Fibroblast of gingiva (primary cell): Measurements from ENCODE around the gene RSPH3.
"Not testable (repeated sequence)": the region's sequence is repeated elsewhere in the genome, so short reads cannot be mapped to it uniquely, and the experiment has no call there.

Experiments used
- DNase-seq: peaks from one replicate; pipeline ENCODE4 v3.0.0-alpha.2; 2011; ENCODE audit warnings: low read depth

Gene RSPH3, protein sequence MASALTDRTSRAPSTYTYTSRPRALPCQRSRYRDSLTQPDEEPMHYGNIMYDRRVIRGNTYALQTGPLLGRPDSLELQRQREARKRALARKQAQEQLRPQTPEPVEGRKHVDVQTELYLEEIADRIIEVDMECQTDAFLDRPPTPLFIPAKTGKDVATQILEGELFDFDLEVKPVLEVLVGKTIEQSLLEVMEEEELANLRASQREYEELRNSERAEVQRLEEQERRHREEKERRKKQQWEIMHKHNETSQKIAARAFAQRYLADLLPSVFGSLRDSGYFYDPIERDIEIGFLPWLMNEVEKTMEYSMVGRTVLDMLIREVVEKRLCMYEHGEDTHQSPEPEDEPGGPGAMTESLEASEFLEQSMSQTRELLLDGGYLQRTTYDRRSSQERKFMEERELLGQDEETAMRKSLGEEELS

DNA sequence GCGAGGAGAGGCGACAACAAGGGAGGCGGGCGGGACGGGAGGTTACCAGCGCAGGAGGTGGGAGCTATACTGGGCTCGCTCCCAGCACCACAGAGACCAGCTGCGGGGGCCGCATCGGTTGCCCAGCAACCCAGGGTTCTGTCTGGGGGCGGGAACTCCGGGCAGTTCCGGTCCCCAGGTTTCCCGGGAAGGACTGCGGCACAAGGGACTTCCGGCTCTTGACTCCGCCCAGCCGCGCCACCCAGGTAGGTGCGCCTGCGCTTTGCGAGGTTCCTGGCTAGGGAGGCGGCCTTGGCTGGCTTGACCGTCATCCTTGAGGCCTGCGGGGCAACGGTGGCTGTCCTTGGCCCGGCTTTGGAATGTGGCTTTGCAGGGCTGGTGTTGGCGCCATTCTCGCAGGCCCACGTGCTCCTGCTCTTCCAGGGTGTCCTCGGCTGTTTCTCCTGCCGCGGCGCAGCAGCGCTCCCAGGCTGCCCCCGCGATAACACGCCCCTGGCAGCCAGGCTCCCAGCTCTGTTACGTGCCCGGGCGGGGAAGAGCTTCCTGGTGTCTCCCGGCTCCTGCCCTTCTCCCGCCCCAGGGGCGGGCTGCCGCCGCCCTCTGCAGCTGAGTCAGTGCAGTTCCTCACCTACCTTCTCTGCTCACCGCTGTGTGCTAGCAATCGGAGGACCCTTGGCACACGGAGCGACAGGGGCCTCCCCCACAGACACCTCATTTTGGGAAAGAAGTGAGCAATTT is at the start of gene RSPH3:
TSS of gene RSPH3 (minus strand) at position 537 of the 738 bp plus-strand sequence. CDS start 652 bp downstream, outside the sequence.
- peak; percentile 89 for DNase-seq

DNA sequence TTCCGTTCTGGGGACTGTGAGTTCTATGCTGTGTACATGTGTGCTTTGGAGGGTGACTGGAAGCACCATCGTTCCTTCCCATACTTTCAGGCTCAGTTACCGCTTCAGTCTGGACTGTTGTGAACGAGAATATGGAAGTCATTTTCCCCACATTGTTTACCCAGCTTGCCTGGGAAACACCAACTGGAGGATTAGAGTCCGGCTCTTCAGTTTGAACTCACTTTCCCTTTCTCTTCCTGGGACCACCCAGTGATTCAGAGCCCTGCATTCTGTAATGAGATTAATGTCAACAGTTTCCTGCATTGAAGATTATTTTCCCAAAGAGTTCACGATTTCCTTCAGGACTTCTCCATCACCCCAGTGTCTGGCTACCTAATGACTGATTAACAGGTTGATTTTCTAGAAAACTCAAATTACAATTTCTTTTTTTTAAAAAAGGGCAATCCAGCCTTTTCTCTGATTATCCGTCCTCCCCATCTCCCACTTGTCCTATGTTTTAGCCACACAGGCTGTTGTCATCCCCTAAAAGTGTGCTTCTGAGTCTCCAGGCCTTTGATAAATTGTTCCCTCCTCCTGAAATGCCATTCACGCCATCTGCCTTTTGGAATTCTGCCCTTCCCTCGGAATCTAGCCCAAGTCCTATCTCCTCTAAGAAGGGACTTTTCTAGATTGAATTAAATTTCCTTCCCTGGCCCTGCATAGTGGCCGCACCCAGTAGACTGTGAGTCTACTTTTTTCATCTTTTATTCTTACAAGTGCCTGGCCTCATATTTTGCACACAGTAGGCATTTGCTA is 48.1 kb upstream of the RSPH3 start:
- DNase-seq = no peak

DNA sequence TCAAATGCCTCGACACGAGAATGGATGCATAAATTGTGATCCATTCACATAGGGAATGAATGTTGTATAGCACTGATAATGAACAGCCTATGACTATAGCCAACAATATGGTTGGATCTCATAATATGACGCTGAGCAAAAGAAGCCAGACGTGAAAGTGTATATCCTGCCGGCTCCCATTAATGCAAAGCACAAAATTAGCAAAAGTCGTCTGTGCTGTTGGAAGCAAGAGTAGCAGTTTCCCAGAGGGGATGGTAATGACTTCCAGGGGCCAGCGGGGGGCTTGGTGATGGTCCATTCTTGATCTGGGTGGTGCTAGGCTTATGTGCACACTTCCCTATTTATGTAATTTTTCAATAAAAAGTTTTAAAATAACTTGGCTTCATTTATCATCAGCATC is 45.8 kb upstream of the RSPH3 start:
- DNase-seq = no peak

DNA sequence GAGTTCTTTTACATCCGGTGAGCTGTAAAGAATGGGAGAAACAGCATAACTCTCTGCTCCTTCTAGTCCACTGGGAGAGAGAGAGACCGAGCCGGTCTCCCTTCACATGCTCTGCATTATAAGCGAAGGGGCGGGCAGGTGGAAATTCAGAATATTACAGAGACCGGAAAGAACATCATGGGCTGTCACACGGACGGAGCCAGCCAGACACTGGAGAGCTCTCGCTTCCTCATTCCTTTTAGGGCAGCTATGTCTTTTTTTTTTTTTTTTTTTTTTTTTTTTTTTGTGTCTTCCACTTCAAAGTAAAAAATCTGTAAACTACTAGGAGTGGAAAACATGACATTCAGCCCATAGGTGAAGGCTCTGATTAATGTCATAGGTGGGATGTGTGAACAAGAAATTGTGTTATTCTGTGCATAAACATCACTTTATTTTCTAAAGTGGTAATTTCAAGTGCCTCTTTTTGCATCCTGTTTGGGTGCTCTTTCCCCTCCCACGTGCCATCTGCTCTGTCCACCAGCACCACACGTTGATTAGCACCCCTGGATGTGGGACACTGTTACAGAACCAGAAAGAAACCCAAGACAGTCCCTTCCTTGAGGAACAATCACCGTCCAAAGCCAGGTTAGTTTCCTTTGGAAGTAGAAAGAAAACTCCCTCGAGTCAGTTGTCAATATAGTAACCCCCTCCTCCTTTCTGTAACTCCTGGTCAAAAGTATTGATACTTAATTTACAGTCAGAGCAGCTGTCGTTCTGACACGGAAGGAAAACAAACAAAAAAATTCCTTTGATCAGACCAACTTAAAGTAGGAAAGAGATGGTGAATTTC is 45.1 kb upstream of the RSPH3 start, which contains the start of gene TAGAP:
TSS of gene TAGAP (minus strand) at position 93 of the 829 bp plus-strand sequence. CDS start 845 bp downstream, outside the sequence.
- DNase-seq = no peak

DNA sequence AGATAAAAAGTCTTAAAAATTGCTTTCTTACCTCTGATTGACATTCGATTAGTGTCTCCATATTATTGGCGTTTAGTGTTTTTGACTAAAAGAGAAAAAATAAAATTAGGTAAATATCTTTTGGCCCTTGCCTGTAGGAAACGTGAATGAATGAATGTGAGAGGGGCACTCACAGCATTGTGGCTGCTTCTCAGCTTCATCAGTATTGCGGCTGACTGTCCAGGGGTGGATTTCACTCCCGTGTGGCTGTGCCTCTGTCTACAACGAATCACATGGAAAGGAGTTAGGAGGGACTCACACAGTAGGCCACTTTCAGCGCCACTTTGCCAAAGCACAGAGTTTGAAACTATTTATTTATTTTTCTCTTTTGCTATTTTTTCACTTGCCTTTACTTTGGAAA is 43.9 kb upstream of the RSPH3 start:
- no peak for DNase-seq

DNA sequence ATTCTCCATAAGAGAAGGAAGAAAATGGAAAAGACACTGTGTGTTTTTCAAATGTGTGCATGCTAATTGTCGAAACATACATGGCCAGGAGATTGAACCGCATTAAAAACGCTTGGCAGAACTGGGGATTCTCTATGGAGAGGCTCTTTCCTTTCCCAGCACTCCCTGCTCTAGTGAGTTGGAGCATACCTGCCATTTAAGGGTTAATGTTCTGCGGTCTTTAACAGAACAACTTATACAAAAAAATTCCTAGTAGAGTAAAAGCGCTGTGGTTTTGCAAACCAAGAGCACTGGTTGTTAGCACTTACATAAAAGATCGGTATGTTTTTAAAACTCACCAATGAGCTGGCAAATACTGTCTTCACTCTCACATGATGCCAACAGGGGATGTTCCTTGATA is 43.2 kb upstream of the RSPH3 start:
- no peak for DNase-seq

DNA sequence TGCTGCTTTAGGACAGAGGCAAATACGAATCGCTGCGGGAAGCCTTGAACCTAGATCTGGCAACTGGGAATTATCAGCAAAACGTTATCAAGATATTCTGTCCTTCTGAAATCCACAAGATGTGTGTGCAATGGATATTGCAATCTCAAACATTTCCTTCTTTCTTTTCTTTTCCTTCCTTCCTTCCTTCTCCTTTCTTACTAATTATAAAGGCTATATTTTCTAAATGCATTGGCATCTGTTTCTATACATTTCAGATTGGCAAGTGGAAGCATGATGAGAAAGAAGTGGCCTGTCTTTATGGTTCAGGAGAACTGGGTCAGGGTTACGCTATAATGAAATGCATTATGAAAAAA is 42.8 kb upstream of the RSPH3 start:
- no peak for DNase-seq

DNA sequence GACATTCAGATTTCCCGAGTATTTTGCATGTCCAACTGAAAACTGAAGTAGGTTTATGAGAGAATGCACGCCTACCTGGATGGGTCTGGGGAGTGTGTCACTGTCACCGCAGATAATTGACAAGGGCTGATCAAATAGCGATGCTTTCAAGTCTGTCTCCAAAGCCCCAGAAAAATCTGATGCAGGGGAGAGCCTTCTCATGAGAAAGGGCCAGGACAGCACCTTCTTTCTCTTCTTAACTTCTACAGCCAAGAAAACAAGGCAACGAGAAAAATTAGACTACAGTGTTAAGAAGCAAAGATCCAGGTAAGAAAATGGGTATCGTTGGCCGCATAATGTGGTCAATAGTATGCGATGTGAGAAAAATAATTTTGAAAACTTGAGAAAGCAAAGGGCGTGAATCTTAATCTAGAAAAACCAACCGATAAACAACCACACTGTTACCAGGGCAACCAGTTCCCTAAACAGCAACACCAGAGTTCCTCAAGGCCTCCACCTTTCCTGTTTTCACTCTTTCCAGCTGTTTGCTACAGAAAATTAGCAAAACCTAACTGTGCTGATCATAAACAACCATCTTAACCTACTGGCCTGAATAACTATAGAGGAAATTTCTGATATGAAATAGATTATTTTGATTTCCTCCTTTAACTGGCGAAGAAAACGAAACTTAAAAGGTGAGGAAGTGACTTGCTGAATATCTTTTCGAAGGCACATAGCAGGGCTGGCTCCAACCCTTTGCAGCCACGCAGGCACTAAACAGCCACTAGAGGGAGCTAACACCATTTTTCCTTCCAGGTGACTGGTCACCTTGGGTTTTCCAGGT is 42.2 kb upstream of the RSPH3 start:
- peak; percentile 19 for DNase-seq

DNA sequence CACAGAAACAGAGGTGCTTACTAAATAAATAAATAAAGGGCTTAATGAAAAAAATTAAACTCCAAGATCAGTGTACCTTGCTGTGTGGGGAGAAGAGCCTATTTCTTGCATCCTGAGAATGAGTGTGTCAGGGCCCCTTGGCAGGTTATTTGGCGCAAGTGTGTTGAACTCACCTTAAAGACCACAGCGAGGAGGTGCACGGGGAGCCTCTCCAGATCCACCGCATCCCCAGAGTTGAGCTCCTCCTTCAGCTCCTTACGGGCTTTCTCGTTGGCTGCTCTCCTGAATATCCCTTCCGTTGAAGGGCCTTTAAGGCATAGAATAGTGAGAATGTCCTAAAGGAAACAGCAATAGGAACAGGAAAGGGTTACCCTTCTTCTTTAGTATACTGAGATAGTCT is 41.2 kb upstream of the RSPH3 start:
- DNase-seq = no peak

DNA sequence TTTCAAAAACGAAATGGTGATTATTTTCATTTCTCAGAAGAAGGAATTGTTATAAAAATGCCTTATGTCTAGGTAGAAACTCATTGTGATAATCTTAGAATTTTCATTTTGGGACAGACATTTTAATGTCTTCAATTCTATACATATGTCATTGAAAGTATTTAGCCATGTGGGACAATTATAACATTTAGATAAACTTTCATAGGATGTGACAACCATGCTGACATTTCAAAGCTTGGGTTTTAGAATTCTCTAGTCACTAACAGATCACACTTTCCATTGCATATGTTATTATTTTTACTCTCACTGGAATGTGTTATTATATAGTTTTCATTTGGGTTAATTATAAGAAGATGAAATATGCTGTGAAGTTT is 39.9 kb upstream of the RSPH3 start:
- DNase-seq = no peak

DNA sequence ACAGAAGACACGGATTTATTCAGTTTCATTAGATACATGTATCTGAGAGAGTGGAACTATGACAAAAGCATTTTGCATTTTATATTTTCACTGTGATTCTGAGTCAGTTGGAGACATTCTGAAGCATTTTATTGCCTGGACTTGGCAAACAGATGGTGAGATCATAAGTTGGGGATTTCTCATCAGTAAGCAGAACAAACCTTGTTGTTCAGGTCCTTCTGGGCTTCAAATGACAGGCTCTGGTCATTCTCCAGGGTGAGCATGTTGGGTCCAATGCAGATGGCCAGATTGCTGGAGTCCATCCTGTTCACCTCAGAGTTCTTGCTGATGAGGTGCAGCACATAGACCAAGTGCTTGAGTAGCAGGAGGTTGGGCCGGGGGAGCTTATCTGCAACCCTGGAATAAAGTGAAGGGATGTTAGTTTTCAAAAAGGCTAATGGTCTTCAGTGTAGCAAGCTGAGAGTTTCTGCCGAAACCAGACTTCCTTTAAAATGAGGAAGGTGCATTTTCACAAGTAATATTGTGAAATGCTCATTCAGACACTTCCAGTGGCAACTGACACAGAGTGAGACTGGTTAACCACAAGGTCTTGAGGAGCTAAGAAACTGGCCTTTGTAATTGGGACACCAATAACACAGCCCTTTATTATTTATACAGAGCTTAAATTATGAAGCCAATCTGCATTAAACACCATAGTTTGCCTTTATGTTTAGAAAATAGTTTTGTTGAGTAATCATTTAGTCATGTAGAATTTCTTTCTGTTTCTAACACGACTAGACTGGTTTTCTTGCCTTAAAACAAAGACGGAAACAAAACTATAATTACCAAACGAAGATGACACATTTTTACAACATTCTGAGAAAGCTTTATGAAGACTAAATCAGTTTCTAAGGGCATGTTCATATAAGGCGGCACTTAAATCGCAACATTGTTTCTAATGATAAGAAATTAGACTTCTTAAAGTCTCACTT is 39.2 kb upstream of the RSPH3 start:
- no peak for DNase-seq

DNA sequence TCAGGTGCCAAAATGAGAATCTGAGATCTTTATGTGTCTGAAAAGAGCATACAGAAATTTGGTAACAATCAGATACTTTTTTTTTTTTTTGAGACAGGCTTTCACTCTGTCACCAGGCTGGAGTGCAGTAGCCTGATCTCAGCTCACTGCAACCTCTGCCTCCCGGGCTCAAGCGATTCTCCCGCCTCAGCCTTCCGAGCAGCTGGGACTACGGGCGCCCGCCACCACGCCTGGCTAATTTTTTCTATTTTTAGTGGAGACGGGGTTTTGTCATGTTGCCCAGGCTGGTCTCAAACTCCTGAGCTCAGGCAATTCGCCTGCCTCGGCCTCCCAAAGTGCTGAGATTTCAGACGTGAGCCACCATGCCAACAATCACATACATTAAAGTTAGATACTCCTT is 38.3 kb upstream of the RSPH3 start:
- DNase-seq = not testable (repeated sequence)

DNA sequence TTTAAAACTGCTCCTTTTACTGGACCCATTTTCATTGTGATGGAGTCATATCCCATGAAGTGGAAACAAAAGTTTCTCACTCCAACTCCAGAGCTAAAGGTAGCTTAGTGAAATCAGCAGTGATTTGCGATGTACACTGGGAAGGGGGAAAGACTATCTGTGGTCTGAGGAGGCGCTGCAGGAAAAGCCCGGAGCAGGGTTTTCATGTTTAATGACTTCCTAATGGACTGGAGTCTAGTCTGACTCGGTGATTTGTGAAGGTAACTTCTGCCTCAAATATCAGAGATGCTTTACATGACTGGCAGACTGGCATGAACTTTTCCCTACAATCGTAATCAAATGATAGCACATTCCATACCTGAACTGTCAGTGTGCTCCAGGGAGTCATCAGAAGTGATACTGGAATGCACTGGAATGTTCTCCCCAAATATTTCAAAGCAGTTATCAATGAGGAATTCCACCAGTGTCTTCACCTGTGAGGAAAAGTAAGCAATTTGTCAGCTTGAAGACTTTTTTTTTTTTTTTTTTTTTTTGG is 37.8 kb upstream of the RSPH3 start:
- no peak for DNase-seq

DNA sequence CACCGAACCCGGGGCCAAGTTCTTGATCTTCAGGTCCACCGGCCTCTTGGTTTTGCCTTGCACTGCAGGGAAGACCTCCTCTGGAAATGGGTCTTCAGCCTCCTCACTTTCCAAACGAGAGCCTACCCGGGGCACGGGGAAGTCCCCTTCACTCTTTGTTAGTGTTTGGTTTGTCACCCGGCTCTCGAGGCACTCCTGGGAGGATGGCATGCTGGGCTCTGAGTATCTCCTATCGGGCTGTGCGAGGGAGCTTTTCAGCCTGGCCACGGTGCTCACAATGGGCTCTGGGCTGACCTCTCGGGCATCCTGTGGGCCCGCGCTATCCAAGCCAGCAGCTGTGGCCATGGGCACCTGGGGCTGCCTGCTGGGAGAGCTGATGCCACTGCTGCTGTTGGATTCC is 36.7 kb upstream of the RSPH3 start:
- DNase-seq = no peak

DNA sequence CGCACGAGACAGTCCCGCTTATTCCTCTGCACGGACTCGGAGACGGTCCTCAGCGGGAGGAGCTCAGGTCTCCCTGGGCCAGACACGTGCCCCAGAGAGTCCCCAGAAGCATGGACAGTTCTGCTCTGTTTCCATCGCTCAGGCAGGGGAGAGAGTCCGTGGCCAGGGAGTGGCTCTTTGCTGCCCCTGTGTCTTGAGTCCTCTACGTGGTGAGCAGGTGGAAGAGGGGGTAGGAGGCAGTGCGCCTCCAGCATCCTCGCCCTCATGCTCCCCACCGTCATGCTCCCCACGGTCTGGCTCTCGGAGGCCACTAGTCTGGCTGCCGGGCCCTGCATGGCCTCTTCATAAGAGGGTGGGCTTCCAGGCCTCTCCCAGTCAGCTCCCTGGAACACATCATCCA is 35.9 kb upstream of the RSPH3 start:
- DNase-seq = no peak

DNA sequence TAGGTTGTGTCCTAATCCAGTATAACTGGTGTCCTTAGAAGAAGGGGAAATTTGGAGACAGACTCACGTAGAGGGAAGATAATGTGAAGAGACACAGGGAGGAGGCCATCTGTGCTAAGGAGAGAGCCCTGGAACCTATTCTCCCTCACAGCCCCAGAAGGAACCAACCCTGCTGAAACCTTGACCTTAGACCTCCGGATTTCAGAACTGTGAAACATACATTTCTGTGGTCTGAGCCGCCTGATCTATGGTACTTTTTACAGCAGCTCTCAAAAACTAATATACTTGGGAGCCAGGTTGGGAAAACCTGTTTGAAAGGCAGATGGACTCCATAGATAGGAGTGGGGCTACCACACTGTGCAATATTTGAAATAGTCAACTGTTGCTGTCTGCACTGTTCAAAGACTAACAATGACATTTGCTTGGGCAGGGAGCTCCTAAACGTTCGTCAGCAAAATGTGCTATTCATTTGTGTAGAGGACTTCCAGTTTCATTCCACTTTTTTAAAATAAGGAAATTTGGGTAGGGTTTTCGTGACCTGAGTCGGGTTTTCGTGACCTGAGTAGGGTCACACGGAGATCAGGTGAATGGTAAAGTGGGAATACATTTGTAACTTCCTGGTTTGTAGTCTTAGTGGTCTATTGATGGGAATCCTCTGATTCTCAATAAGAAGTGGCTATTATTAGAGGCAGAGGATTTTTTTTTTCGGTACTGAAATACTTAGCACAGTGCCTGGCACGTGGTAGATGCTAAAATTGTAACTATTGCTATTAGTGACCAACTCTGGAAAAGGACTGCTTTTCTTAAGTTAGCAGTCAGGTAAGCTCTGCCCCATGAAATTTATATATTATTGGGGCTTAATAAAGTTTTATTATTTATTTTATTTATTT is 33.4 kb upstream of the RSPH3 start:
- no peak for DNase-seq

DNA sequence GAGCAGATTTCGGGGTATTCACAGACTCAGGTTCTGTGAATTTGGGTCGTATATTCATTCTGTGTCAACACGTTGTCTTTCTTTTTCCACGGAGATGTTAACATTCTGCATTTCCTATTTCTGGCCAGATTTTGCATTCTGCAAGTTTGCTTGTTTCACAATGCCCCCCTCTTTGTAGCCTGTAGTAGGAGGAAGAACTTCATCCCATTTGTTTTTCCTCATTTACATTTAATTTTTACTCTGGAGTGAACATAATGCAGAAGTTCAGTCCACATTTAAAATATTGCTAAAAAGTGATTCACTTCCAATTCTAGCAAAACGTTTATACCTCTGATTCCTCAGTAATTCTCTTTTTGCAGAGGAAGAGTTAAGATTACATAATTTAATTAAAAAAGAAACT is 31.8 kb upstream of the RSPH3 start:
- no peak for DNase-seq

DNA sequence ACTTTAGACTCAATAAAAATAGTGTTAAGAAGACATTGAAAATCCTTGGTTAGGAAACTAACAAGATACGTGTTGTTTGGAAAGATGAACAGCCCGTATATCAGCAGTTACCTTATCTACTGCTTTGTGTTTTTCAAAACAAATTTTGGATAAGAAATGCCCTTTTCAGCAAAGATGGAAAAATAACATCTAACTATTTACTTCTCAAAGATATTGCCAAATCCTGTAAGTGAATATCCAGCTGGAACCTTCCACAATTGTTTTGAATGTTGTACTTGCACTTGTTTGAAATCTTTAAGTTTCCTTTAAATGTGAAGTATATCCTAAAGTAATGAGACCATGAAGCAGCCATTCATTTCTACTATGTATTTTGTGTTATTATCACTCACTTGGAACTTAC is 30.2 kb upstream of the RSPH3 start:
- DNase-seq = no peak
